Measurements from ENCODE around the gene MED27. TPM values are rescaled to one million over a fixed set of nuclear protein-coding genes. Genes with fewer than 3 reads are reported as not detected.

MED27 gene
- total and polyA plus RNA-seq, 5 experiments from 2014 or later: 14.3 to 43.4 (median 36.3) TPM

- H3K27me3 Mint-ChIP-seq: peaks cover 3 to 67% (median 29%) of the 10 kb centered on the region in 5 donors
- H3K36me3 Mint-ChIP-seq: no peaks in the 10 kb centered on the region
- H3K27ac Mint-ChIP-seq: peak overlapping the region in 6 of 10 donors; percentile 22 to 46 (median 40)
- peak in 1 of 10 donors; percentile 57 for DNase-seq
- no peak for ATAC-seq
- POLR2A ChIA-PET: no interaction called here
- H3K9me3 Mint-ChIP-seq: peaks cover 0 to 8% (median 0%) of the 10 kb centered on the region in 9 donors
- H3K4me1 Mint-ChIP-seq: peaks cover 0 to 8% (median 0%) of the 10 kb centered on the region in 4 donors
- H3K4me3 Mint-ChIP-seq: peak overlapping the region in 1 of 10 donors; percentile 10
Measured at GRCh38 chr9:131839281-131840084, 240.2 kb downstream of the MED27 start.

DNA sequence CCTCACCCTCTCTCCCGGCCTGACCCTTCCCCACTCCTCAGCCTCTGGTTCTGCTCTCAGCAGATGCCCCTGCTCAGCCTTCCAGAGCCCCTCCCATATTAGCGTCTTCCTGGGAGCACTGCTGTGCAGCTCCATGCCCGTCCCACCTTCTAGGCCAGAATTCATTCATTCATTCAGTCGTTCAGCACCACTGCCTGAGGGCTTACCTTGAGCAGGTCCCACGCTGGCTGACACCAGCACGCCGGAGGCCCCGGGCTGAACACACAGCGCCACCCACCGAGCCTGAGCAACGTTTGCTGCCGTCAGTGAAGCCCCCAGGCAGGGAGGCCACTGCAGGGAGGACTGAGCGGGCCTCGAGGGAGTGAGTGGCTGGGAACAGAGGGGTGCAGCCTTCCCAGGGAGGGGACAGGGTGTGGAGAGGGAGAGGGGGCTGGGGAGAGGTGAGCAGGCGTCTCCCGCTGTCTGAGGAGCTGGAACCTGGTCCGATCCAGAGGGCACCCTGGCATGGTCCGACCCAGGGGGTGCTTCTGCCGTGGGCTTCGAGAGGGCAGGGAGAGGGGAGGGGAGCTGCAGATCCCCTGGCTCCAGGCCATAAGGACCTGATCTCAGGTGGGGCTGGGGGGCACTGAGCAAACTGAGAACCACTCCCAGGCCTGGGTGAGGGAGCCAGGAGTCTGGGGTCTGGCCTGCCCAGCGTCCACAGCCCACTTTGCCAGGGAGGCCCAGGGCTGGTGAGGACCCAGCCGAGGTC lies 241.0 kb downstream of the MED27 start:
- DNase-seq: peak in 1 of 10 donors; percentile 50
- peaks cover 0 to 5% (median 0%) of the 10 kb centered on the region in 3 donors for H3K36me3 Mint-ChIP-seq
- peaks cover 0 to 8% (median 0%) of the 10 kb centered on the region in 4 donors for H3K4me1 Mint-ChIP-seq
- ATAC-seq: no peak
- POLR2A ChIA-PET: no interaction called here
- H3K27ac Mint-ChIP-seq: no peak overlapping the region
- no peak overlapping the region for H3K4me3 Mint-ChIP-seq
- peaks cover 3 to 65% (median 29%) of the 10 kb centered on the region in 5 donors for H3K27me3 Mint-ChIP-seq
- H3K9me3 Mint-ChIP-seq: peaks cover 0 to 15% (median 4%) of the 10 kb centered on the region in 9 donors

DNA sequence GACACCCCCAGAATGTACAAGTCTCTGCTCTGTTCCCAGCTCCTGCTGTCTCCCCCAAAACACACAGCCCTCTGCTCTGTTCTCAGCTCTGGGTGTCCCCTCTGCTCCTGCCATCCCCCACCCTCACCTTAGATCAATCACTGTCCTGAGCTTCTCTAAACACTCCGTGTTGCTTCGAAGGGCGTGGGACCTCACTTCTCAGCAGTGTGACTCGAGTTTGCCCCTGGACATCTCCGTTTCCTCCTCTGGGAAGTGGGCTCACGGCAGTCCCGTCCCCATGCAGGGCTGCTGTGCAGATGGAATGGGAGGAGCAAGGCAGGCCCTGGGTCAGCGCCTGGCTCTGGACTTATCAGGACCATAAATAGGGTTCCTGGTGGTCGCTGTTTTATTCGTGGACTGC lies 241.8 kb downstream of the MED27 start:
- DNase-seq: peak in 1 of 10 donors; percentile 16
- ATAC-seq: no peak
- Mint-ChIP-seq H3K27ac (no peak overlapping the region), H3K27me3 (peaks cover 0 to 57% (median 29%) of the 10 kb centered on the region in 5 donors), H3K4me1 (peaks cover 0 to 8% (median 0%) of the 10 kb centered on the region in 4 donors), H3K9me3 (peaks cover 0 to 21% (median 4%) of the 10 kb centered on the region in 9 donors), H3K4me3 (no peak overlapping the region), H3K36me3 (peaks cover 0 to 5% (median 0%) of the 10 kb centered on the region in 3 donors)
- POLR2A ChIA-PET: no interaction called here

GRCh38 chr9:131837316-131837715 lies 242.4 kb downstream of the MED27 start:
- Mint-ChIP-seq H3K4me3 (no peak overlapping the region), H3K4me1 (peaks cover 0 to 8% (median 0%) of the 10 kb centered on the region in 4 donors), H3K36me3 (peaks cover 0 to 5% (median 0%) of the 10 kb centered on the region in 3 donors), H3K27ac (peak overlapping the region in 1 of 10 donors; percentile 56), H3K9me3 (peaks cover 0 to 23% (median 4%) of the 10 kb centered on the region in 9 donors), H3K27me3 (peaks cover 3 to 51% (median 29%) of the 10 kb centered on the region in 5 donors)
- ATAC-seq (no peak), DNase-seq (peak in 1 of 10 donors; percentile 49)
- POLR2A ChIA-PET: no interaction called here

GRCh38 chr9:131836607-131837315 lies 242.9 kb downstream of the MED27 start:
- Mint-ChIP-seq H3K4me1 (peaks cover 0 to 8% (median 0%) of the 10 kb centered on the region in 4 donors), H3K27me3 (peaks cover 3 to 46% (median 27%) of the 10 kb centered on the region in 5 donors), H3K4me3 (no peak overlapping the region), H3K9me3 (peaks cover 0 to 23% (median 4%) of the 10 kb centered on the region in 9 donors), H3K36me3 (peaks cover 0 to 5% (median 0%) of the 10 kb centered on the region in 3 donors), H3K27ac (no peak overlapping the region)
- DNase-seq (peak in 1 of 10 donors; percentile 9), ATAC-seq (no peak)
- POLR2A ChIA-PET: no interaction called here

GRCh38 chr9:131836021-131836420 lies 243.6 kb downstream of the MED27 start:
- peaks cover 3 to 39% (median 23%) of the 10 kb centered on the region in 5 donors for H3K27me3 Mint-ChIP-seq
- H3K36me3 Mint-ChIP-seq: peaks cover 0 to 5% (median 0%) of the 10 kb centered on the region in 3 donors
- peaks cover 0 to 23% (median 4%) of the 10 kb centered on the region in 9 donors for H3K9me3 Mint-ChIP-seq
- no peak for DNase-seq
- no peak for ATAC-seq
- H3K4me1 Mint-ChIP-seq: peaks cover 0 to 8% (median 0%) of the 10 kb centered on the region in 4 donors
- POLR2A ChIA-PET: no interaction called here
- no peak overlapping the region for H3K4me3 Mint-ChIP-seq
- no peak overlapping the region for H3K27ac Mint-ChIP-seq

DNA sequence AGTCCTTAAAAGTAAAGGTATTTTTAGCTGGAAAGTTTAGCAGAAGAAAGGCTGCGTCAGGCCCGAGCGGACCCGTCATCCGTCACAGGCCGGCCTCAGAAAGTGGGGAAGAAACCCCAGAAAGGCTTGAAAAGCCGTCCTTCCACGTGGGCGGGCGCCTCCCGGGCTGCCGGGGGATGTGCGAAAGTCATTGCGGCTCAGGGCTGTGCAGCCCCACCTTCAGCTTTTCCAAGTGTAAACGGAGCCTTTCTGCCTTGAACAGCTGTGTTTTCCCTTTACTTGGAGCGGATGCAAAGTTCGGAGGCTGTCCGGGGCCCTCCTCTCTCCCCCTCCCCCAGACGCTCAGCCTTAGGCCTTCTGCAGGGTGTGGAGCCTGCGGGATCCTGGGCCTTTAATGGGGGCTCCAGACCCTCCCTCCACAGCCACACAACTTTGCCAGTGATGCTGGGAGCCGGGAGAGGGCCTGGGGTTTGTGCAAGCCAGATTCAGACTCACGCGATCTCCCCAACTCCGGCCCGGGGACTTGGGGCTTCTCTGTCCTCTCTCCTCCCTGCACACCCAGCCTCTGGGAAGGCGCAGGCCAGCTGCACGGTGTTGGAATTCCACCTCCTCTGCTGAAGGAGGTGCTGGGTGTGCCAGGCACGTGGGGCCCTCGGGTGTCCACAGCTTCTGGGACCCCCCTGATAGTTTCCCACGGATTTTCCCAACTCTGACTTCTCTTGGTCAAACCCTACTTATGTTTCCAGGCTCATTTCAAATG lies 244.3 kb downstream of the MED27 start:
- ATAC-seq (no peak), DNase-seq (peak in 1 of 10 donors; percentile 55)
- POLR2A ChIA-PET: no interaction called here
- H3K36me3 Mint-ChIP-seq: peaks cover 0 to 5% (median 0%) of the 10 kb centered on the region in 3 donors
- peaks cover 0 to 23% (median 4%) of the 10 kb centered on the region in 9 donors for H3K9me3 Mint-ChIP-seq
- peaks cover 0 to 8% (median 0%) of the 10 kb centered on the region in 4 donors for H3K4me1 Mint-ChIP-seq
- no peak overlapping the region for H3K27ac Mint-ChIP-seq
- peaks cover 3 to 39% (median 23%) of the 10 kb centered on the region in 5 donors for H3K27me3 Mint-ChIP-seq
- no peak overlapping the region for H3K4me3 Mint-ChIP-seq

DNA sequence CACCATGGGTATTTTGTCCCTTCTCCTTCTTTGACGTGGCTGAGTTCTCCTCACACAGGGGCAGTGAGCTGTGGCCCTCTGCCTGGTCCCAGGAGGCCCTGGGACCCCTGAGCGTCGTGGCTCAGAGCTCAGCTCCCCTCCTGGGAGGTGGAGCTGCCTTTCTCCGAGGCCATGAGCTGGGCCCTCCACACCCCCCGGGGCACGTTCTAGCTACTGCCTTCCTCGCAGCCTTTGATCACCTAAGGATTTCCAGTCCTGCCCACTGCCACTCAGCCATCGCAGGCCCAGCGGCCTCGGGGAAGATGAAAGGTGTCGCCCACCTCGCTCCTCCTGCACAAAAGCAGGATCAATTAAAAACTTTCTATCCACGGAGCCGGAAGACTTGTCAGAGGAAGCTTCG lies 244.9 kb downstream of the MED27 start:
- Mint-ChIP-seq H3K9me3 (peaks cover 0 to 23% (median 4%) of the 10 kb centered on the region in 9 donors), H3K36me3 (peaks cover 0 to 5% (median 0%) of the 10 kb centered on the region in 3 donors), H3K4me3 (no peak overlapping the region), H3K27ac (no peak overlapping the region), H3K27me3 (peaks cover 3 to 35% (median 20%) of the 10 kb centered on the region in 5 donors), H3K4me1 (peaks cover 0 to 5% (median 0%) of the 10 kb centered on the region in 4 donors)
- DNase-seq (peak in 1 of 10 donors; percentile 11), ATAC-seq (no peak)
- POLR2A ChIA-PET: no interaction called here

DNA sequence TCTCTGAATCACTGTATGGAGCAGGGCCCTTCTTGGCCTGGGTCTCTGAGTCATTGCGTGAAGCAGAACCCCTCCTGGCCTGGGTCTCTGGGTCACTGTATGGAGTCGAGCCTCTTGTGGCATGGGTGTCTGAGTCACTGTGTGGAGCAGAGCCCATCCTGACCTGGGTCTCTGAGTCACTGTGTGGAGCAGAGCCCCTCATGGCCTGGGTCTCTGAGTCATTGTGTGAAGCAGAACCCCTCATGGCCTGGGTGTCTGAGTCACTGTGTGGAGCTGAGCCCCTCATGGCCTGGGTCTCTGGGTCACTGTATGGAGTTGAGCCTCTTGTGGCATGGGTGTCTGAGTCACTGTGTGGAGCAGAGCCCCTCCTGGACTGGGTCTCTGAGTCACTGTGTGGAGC lies 245.8 kb downstream of the MED27 start:
- Mint-ChIP-seq H3K9me3 (peaks cover 0 to 23% (median 4%) of the 10 kb centered on the region in 9 donors), H3K4me1 (no peaks in the 10 kb centered on the region), H3K36me3 (peaks cover 0 to 5% (median 0%) of the 10 kb centered on the region in 3 donors), H3K27me3 (peaks cover 3 to 34% (median 20%) of the 10 kb centered on the region in 5 donors), H3K27ac (peak overlapping the region in 1 of 10 donors; percentile 48), H3K4me3 (no peak overlapping the region)
- ATAC-seq (no peak), DNase-seq (no peak)
- POLR2A ChIA-PET: no interaction called here

DNA sequence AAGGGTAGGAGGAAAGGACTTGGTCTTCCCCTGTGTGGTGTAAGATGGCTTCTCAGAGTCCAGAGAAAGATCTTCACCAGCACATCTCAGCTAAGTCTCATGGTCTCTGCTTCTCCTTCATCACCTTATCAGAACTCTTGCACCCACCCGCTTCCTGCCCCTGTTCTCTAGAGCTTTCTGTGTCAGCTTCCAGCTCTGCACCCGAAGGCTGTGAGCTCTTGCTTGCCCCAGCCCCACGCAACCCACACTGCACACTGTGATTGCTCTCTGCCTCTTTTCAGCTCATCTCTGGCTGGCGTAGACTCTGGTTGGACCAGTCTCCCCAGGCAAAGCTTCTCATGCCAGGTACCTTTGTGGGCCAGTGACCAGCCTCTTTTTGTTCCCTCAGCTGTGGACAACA lies 246.6 kb downstream of the MED27 start:
- DNase-seq: peak in 1 of 10 donors; percentile 47
- peaks cover 0 to 5% (median 0%) of the 10 kb centered on the region in 3 donors for H3K36me3 Mint-ChIP-seq
- H3K27ac Mint-ChIP-seq: no peak overlapping the region
- POLR2A ChIA-PET: no interaction called here
- no peak for ATAC-seq
- H3K4me3 Mint-ChIP-seq: no peak overlapping the region
- peaks cover 0 to 23% (median 4%) of the 10 kb centered on the region in 9 donors for H3K9me3 Mint-ChIP-seq
- H3K27me3 Mint-ChIP-seq: peaks cover 3 to 39% (median 18%) of the 10 kb centered on the region in 5 donors
- H3K4me1 Mint-ChIP-seq: no peaks in the 10 kb centered on the region

- Mint-ChIP-seq H3K4me3 (no peak overlapping the region), H3K27ac (no peak overlapping the region), H3K36me3 (peaks cover 0 to 5% (median 0%) of the 10 kb centered on the region in 3 donors), H3K9me3 (peaks cover 0 to 23% (median 4%) of the 10 kb centered on the region in 9 donors), H3K27me3 (peaks cover 2 to 37% (median 14%) of the 10 kb centered on the region in 5 donors), H3K4me1 (no peaks in the 10 kb centered on the region)
- ATAC-seq: no peak
- peak in 1 of 10 donors; percentile 50 for DNase-seq
- POLR2A ChIA-PET: no interaction called here
Measured at GRCh38 chr9:131831380-131832165, 248.1 kb downstream of the MED27 start.

Measured in naive thymus-derived CD8-positive, alpha-beta T cell (primary cell).